Uterus (tissue), 4 donors: ENCODE data around the gene MMP7. TPM values are rescaled to one million over a fixed set of nuclear protein-coding genes. Genes with fewer than 3 reads are reported as not detected.

ENCODE experiments used
- DNase-seq, 2 donors: peaks; one replicate each; pipeline ENCODE4 v3.0.0-alpha.2; 2019 to 2020
- H3K27ac ChIP-seq, 2 donors: fragments of 200-600 bp; sonication (generic); 1 replicate in 1 of 2; 2 replicates in 1 of 2; pipeline ENCODE4 v1.5.1; 2016 to 2018
- H3K27me3 ChIP-seq, 2 donors: fragments of 200-600 bp; sonication (generic); one replicate each; pipeline ENCODE4 v1.5.1; 2018 to 2019; ENCODE audit warnings: control low read depth in 1 of 2
- H3K36me3 ChIP-seq, 2 donors: fragments of 200-600 bp; sonication (generic); one replicate each; pipeline ENCODE4 v1.5.1; 2019; ENCODE audit warnings: control low read depth in 1 of 2
- H3K4me1 ChIP-seq, 2 donors: fragments of 200-600 bp; sonication (generic); one replicate each; pipeline ENCODE4 v1.5.1; 2018 to 2019; ENCODE audit warnings: control low read depth in 1 of 2
- H3K4me3 ChIP-seq, 2 donors: fragments of 200-600 bp; sonication (generic); 1 replicate in 1 of 2; 2 replicates in 1 of 2; pipeline ENCODE4 v1.5.1; 2018 to 2019; ENCODE audit warnings: mild to moderate bottlenecking in 1 of 2
- H3K9me3 ChIP-seq, 2 donors: fragments of 200-600 bp; sonication (generic); one replicate each; pipeline ENCODE4 v1.5.1; 2019; ENCODE audit warnings: control low read depth in 1 of 2
- CTCF ChIP-seq, 4 experiments: fragments of 200-600 bp in 2 of 4; fragments of 450-650 bp in 2 of 4; sonication (generic) in 2 of 4; IDR thresholded peaks; one replicate each; pipeline ENCODE4 v1.5.1; 2016 to 2019; ENCODE audit warnings: antibody characterized with exemption in 4 of 4, mild to moderate bottlenecking in 2 of 4, moderate library complexity in 1 of 4
- POLR2A ChIP-seq, 2 donors: fragments of 450-650 bp; IDR thresholded peaks; one replicate each; pipeline ENCODE4 v1.6.1; 2016; ENCODE audit warnings: antibody characterized with exemption in 2 of 2, mild to moderate bottlenecking in 1 of 2, moderate library complexity in 1 of 2
- intact Hi-C: fragments of 100-400 bp; cut with DNase I; formaldehyde crosslinking; loops from one replicate; pipeline ENCODE4 v1.15.1; 2023; ENCODE audit warnings: low total_unique reads
- total RNA-seq, 4 donors: library from RNA; depleted of rRNA in 3 of 4; stranded (reverse); fragments of >200 nt in 3 of 4; gene quantifications; one replicate each; pipeline versions ENCODE4 v1.1.0 to v1.2.4, GENCODE V29; 2014 to 2023
- donor health status: DM: yes; HTN: yes; CAD: no.

Gene MMP7
- total RNA-seq, 4 donors from 2014 or later, result 7.2 to 40.5 (median 14.6) TPM

- no peaks in the 10 kb centered on the region for H3K27me3 ChIP-seq
- peaks cover 0 to 12% of the 10 kb centered on the region in 2 donors for H3K4me1 ChIP-seq
- intact Hi-C loops, result no loop called here
- peak overlapping the region; percentile 64 to 85 for H3K27ac ChIP-seq
- DNase-seq, result no peak
- H3K9me3 ChIP-seq, result no peaks in the 10 kb centered on the region
- TF ChIP-seq CTCF (IDR thresholded peaks at IDR 0.05) (no peak), POLR2A (IDR thresholded peaks at IDR 0.05) (no peak)
- no peak overlapping the region for H3K4me3 ChIP-seq
- H3K36me3 ChIP-seq, result no peaks in the 10 kb centered on the region
Observed at GRCh38 chr11:102561636-102562035, 31.1 kb upstream of the MMP7 start.

- Histone ChIP-seq H3K27me3 (no peaks in the 10 kb centered on the region), H3K4me3 (peak overlapping the region; percentile 18 to 29), H3K27ac (peak overlapping the region; percentile 64 to 85), H3K9me3 (no peaks in the 10 kb centered on the region), H3K36me3 (no peaks in the 10 kb centered on the region), H3K4me1 (peaks cover 0 to 12% of the 10 kb centered on the region in 2 donors)
- intact Hi-C loops, result no loop called here
- peak in 1 of 2 donors; percentile 37 for DNase-seq
- TF ChIP-seq CTCF (IDR thresholded peaks at IDR 0.05), result no peak
Observed at GRCh38 chr11:102560555-102561011, 30.0 kb upstream of the MMP7 start.

GRCh38 chr11:102559839-102560238 is 29.3 kb upstream of the MMP7 start:
- no peaks in the 10 kb centered on the region for H3K36me3 ChIP-seq
- no peaks in the 10 kb centered on the region for H3K9me3 ChIP-seq
- H3K27me3 ChIP-seq, result no peaks in the 10 kb centered on the region
- no peak overlapping the region for H3K4me3 ChIP-seq
- DNase-seq, result no peak
- TF ChIP-seq CTCF (IDR thresholded peaks at IDR 0.05) (no peak), POLR2A (IDR thresholded peaks at IDR 0.05) (no peak)
- peak overlapping the region; percentile 64 to 85 for H3K27ac ChIP-seq
- intact Hi-C loops, result no loop called here
- H3K4me1 ChIP-seq, result peaks cover 0 to 12% of the 10 kb centered on the region in 2 donors

- TF ChIP-seq POLR2A (IDR thresholded peaks at IDR 0.05), result no peak
- no peak for TF ChIP-seq CTCF (IDR thresholded peaks at IDR 0.05)
- intact Hi-C loops, result no loop called here
- H3K4me1 ChIP-seq, result peaks cover 0 to 5% of the 10 kb centered on the region in 2 donors
- H3K4me3 ChIP-seq, result no peak overlapping the region
- DNase-seq, result no peak
- H3K9me3 ChIP-seq, result no peaks in the 10 kb centered on the region
- H3K36me3 ChIP-seq, result no peaks in the 10 kb centered on the region
- no peaks in the 10 kb centered on the region for H3K27me3 ChIP-seq
- no peak overlapping the region for H3K27ac ChIP-seq
Observed at GRCh38 chr11:102555091-102555490, 24.5 kb upstream of the MMP7 start.

- Histone ChIP-seq H3K4me3 (no peak overlapping the region), H3K36me3 (no peaks in the 10 kb centered on the region), H3K9me3 (no peaks in the 10 kb centered on the region), H3K27ac (no peak overlapping the region), H3K27me3 (no peaks in the 10 kb centered on the region), H3K4me1 (no peaks in the 10 kb centered on the region)
- intact Hi-C loops, result no loop called here
- TF ChIP-seq POLR2A (IDR thresholded peaks at IDR 0.05) (no peak), CTCF (IDR thresholded peaks at IDR 0.05) (no peak)
- no peak for DNase-seq
Observed at GRCh38 chr11:102553835-102554282, 23.3 kb upstream of the MMP7 start.
